ENCODE data around the gene JUN. TPM values are rescaled to one million over a fixed set of nuclear protein-coding genes. Genes with fewer than 3 reads are reported as not detected.

The JUN gene
- polyA plus RNA-seq, 2 of the 4 experiments (the other 2 are of a cell fraction) = 23.3 to 59.8 TPM

DNA sequence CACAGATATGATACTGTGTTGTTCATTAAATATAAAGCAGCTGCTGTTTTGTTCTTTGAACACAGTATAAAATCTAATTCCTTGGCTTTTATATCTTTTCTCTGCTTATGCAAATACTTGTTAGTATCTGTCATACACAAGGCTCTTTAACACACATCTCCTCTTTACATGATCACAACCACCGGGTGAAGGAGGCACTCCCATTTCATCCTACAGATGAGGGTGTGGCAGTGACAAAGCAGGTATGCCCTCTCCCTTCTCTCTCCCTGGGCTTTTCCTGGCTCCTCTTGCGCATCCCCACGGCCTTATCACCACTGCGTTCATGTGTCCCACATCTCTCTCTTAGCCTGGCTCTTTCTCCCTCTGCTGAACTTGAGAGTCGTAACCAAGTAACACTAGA, 38.2 kb downstream of the JUN start:
- H3K4me1 ChIP-seq = no peaks in the 10 kb centered on the region
- H3K4me3 ChIP-seq = no peak overlapping the region
- 59% methylated on average over 5 of the region's 5 CpGs for WGBS (ENCODE audit: missing lambda C conversion rate)
- no peak overlapping the region for H3K4me2 ChIP-seq
- FAIRE-seq = no peak
- TF ChIP-seq, protein P1, sequence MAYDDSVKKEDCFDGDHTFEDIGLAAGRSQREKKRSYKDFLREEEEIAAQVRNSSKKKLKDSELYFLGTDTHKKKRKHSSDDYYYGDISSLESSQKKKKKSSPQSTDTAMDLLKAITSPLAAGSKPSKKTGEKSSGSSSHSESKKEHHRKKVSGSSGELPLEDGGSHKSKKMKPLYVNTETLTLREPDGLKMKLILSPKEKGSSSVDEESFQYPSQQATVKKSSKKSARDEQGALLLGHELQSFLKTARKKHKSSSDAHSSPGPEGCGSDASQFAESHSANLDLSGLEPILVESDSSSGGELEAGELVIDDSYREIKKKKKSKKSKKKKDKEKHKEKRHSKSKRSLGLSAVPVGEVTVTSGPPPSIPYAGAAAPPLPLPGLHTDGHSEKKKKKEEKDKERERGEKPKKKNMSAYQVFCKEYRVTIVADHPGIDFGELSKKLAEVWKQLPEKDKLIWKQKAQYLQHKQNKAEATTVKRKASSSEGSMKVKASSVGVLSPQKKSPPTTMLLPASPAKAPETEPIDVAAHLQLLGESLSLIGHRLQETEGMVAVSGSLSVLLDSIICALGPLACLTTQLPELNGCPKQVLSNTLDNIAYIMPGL (CRISPR knock-in tag; IDR thresholded peaks at IDR 0.05; ENCODE audit: borderline replicate concordance) = no peak
- TF ChIP-seq RNF2 (IDR thresholded peaks at IDR 0.05; ENCODE audit: borderline replicate concordance, low read depth) = no peak
- TF ChIP-seq SMC3 (IDR thresholded peaks at IDR 0.05) = no peak
- no peak for TF ChIP-seq HOXB13 (CRISPR knock-in tag; IDR thresholded peaks at IDR 0.05; ENCODE audit: low read depth)
- no peak for TF ChIP-seq NFE2L2 (conservative IDR thresholded peaks at IDR 0.05; ENCODE audit: low read length)
- TF ChIP-seq HOXA7 (CRISPR knock-in tag; IDR thresholded peaks at IDR 0.05) = no peak
- TF ChIP-seq HES2 (IDR thresholded peaks at IDR 0.05) = no peak
- no peak for TF ChIP-seq EHF (CRISPR knock-in tag; IDR thresholded peaks at IDR 0.05)
- no peak for TF ChIP-seq BHLHE40 (IDR thresholded peaks at IDR 0.05; ENCODE audit: low read depth, low read length)
- no peak for TF ChIP-seq MAFK (IDR thresholded peaks at IDR 0.05; ENCODE audit: partially characterized antibody)
- TF ChIP-seq EHMT2 (IDR thresholded peaks at IDR 0.05; ENCODE audit: low read depth) = no peak
- TF ChIP-seq, protein P2, sequence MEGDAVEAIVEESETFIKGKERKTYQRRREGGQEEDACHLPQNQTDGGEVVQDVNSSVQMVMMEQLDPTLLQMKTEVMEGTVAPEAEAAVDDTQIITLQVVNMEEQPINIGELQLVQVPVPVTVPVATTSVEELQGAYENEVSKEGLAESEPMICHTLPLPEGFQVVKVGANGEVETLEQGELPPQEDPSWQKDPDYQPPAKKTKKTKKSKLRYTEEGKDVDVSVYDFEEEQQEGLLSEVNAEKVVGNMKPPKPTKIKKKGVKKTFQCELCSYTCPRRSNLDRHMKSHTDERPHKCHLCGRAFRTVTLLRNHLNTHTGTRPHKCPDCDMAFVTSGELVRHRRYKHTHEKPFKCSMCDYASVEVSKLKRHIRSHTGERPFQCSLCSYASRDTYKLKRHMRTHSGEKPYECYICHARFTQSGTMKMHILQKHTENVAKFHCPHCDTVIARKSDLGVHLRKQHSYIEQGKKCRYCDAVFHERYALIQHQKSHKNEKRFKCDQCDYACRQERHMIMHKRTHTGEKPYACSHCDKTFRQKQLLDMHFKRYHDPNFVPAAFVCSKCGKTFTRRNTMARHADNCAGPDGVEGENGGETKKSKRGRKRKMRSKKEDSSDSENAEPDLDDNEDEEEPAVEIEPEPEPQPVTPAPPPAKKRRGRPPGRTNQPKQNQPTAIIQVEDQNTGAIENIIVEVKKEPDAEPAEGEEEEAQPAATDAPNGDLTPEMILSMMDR (IDR thresholded peaks at IDR 0.05) = no peak
- TF ChIP-seq ZC3H11A (IDR thresholded peaks at IDR 0.05) = no peak
- POLR2A ChIA-PET = no interaction called here
- no peak overlapping the region for H3K27ac ChIP-seq
- no peaks in the 10 kb centered on the region for H3K9me3 ChIP-seq
- CTCF ChIA-PET = interaction anchor here (1.2 kb wide), 1 partner anchor 1014 kb away, joined by 5 read pairs; no protein-coding TSS in a partner anchor
- DNase-seq (ENCODE audit: low read depth in 1 of 2, low spot score in 1 of 2) = no peak
- ATAC-seq = no peak

GRCh38 chr1:58745117-58745516, 38.7 kb downstream of the JUN start:
- DNase-seq (ENCODE audit: low read depth in 1 of 2, low spot score in 1 of 2) = no peak
- H3K9me3 ChIP-seq = no peaks in the 10 kb centered on the region
- no peak for FAIRE-seq
- no peak overlapping the region for H3K4me3 ChIP-seq
- CTCF ChIA-PET = interaction anchor here (1.2 kb wide), 1 partner anchor 1014 kb away, joined by 5 read pairs; no protein-coding TSS in a partner anchor
- TF ChIP-seq CEBPB (IDR thresholded peaks at IDR 0.05) (no peak), CBX2 (IDR thresholded peaks at IDR 0.05; ENCODE audit: borderline replicate concordance, low read depth) (no peak), SREBF2 (IDR thresholded peaks at IDR 0.05) (no peak), CBX8 (IDR thresholded peaks at IDR 0.05) (no peak), EP300 (IDR thresholded peaks at IDR 0.05) (no peak), CHD4 (IDR thresholded peaks at IDR 0.05; ENCODE audit: borderline replicate concordance) (no peak), E2F6 (IDR thresholded peaks at IDR 0.05; ENCODE audit: borderline replicate concordance, low read depth) (no peak), RCOR1 (IDR thresholded peaks at IDR 0.05; ENCODE audit: low read depth, low read length) (no peak), TP53 (CRISPR knock-in tag; IDR thresholded peaks at IDR 0.05) (no peak), CHD2 (IDR thresholded peaks at IDR 0.05; ENCODE audit: low read length, partially characterized antibody) (no peak), ATOH8 (CRISPR knock-in tag; IDR thresholded peaks at IDR 0.05; ENCODE audit: low read depth) (no peak), MYC (IDR thresholded peaks at IDR 0.05; ENCODE audit: borderline replicate concordance, low read length) (no peak)
- TF ChIP-seq, protein P1 (CRISPR knock-in tag; IDR thresholded peaks at IDR 0.05; ENCODE audit: borderline replicate concordance) = no peak
- TF ChIP-seq, protein P3, sequence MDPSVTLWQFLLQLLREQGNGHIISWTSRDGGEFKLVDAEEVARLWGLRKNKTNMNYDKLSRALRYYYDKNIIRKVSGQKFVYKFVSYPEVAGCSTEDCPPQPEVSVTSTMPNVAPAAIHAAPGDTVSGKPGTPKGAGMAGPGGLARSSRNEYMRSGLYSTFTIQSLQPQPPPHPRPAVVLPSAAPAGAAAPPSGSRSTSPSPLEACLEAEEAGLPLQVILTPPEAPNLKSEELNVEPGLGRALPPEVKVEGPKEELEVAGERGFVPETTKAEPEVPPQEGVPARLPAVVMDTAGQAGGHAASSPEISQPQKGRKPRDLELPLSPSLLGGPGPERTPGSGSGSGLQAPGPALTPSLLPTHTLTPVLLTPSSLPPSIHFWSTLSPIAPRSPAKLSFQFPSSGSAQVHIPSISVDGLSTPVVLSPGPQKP (IDR thresholded peaks at IDR 0.05; ENCODE audit: low read depth, low read length) = no peak
- WGBS (ENCODE audit: missing lambda C conversion rate) = 46% methylated on average over 1 of the region's 1 CpG
- H3K27ac ChIP-seq = no peak overlapping the region
- POLR2A ChIA-PET = no interaction called here
- H3K4me2 ChIP-seq = no peak overlapping the region
- H3K4me1 ChIP-seq = no peaks in the 10 kb centered on the region
- ATAC-seq = no peak
